ENCODE data around the gene SLC22A17. TPM values are rescaled to one million over a fixed set of nuclear protein-coding genes. Genes with fewer than 3 reads are reported as not detected.

SLC22A17 gene
- total RNA-seq, 1 donor from 2014 or later = 52.5 TPM

DNA sequence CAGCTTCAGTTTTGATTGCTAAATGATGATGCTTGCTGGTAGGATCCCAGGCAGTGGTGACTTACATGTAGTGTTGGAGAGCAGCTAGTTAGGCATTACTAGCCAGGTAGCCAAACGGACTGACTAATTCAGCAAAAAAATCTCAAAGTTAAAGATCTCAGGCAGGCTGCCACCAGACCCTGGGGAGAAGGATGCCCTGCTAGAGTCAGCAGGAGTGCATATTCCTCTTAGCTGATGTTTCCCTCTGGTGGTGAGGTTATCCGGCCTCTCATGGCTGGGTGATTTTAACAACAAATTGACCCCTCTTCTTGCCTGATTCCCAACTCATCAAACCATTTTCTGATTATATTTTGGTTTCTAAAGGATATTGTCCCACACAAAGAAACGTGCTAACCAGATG lies 9.5 kb upstream of the SLC22A17 start:
- Mint-ChIP-seq H3K27ac (no peak overlapping the region), H3K36me3 (peaks cover 17% of the 10 kb centered on the region), H3K4me3 (peak overlapping the region; percentile 55), H3K9me3 (no peaks in the 10 kb centered on the region), H3K4me1 (ENCODE audit: unreplicated experiment) (peaks cover 28% of the 10 kb centered on the region), H3K27me3 (peaks cover 6% of the 10 kb centered on the region)
- TF ChIP-seq, protein P1, sequence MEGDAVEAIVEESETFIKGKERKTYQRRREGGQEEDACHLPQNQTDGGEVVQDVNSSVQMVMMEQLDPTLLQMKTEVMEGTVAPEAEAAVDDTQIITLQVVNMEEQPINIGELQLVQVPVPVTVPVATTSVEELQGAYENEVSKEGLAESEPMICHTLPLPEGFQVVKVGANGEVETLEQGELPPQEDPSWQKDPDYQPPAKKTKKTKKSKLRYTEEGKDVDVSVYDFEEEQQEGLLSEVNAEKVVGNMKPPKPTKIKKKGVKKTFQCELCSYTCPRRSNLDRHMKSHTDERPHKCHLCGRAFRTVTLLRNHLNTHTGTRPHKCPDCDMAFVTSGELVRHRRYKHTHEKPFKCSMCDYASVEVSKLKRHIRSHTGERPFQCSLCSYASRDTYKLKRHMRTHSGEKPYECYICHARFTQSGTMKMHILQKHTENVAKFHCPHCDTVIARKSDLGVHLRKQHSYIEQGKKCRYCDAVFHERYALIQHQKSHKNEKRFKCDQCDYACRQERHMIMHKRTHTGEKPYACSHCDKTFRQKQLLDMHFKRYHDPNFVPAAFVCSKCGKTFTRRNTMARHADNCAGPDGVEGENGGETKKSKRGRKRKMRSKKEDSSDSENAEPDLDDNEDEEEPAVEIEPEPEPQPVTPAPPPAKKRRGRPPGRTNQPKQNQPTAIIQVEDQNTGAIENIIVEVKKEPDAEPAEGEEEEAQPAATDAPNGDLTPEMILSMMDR (conservative IDR thresholded peaks at IDR 0.05) = peak; percentile 53
- no peak for DNase-seq (ENCODE audit: extremely low spot score, unreplicated experiment)

- Mint-ChIP-seq H3K9me3 (no peaks in the 10 kb centered on the region), H3K27me3 (peaks cover 1% of the 10 kb centered on the region), H3K27ac (no peak overlapping the region), H3K4me3 (peak overlapping the region; percentile 63), H3K4me1 (ENCODE audit: unreplicated experiment) (peaks cover 24% of the 10 kb centered on the region), H3K36me3 (peaks cover 17% of the 10 kb centered on the region)
- DNase-seq (ENCODE audit: extremely low spot score, unreplicated experiment) = no peak
- TF ChIP-seq, protein P1 (conservative IDR thresholded peaks at IDR 0.05) = no peak
Observed at GRCh38 chr14:23361763-23362162, 9.1 kb upstream of the SLC22A17 start.

DNA sequence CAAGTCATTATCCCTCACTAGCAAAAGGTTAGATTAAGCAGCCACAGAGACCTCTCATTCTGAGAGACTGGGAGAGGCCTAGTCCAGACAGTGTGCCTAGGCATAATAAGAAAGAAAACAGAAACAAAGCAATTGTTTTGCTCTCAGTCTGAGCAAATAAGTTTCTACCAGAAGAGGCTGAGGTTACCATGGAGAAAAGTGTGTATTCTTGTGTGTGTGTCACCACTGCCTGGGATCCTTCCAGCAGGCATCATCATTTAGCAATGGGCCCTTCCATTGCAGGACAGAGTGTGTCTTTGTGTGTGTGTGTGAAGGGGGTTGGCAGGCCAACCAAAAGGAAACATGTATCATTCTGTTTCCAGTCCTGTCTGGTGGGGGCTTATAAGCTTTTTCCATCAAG lies 8.6 kb upstream of the SLC22A17 start:
- H3K4me1 Mint-ChIP-seq (ENCODE audit: unreplicated experiment) = peaks cover 21% of the 10 kb centered on the region
- peak overlapping the region; percentile 11 for H3K27ac Mint-ChIP-seq
- no peaks in the 10 kb centered on the region for H3K9me3 Mint-ChIP-seq
- DNase-seq (ENCODE audit: extremely low spot score, unreplicated experiment) = no peak
- H3K4me3 Mint-ChIP-seq = peak overlapping the region; percentile 63
- TF ChIP-seq, protein P1 (conservative IDR thresholded peaks at IDR 0.05) = no peak
- H3K36me3 Mint-ChIP-seq = peaks cover 20% of the 10 kb centered on the region
- H3K27me3 Mint-ChIP-seq = no peaks in the 10 kb centered on the region

GRCh38 chr14:23360496-23360895 lies 7.8 kb upstream of the SLC22A17 start:
- TF ChIP-seq, protein P1 (conservative IDR thresholded peaks at IDR 0.05) = no peak
- Mint-ChIP-seq H3K4me3 (no peak overlapping the region), H3K4me1 (ENCODE audit: unreplicated experiment) (peaks cover 21% of the 10 kb centered on the region), H3K27ac (no peak overlapping the region), H3K36me3 (peaks cover 24% of the 10 kb centered on the region), H3K27me3 (no peaks in the 10 kb centered on the region), H3K9me3 (no peaks in the 10 kb centered on the region)
- no peak for DNase-seq (ENCODE audit: extremely low spot score, unreplicated experiment)

DNA sequence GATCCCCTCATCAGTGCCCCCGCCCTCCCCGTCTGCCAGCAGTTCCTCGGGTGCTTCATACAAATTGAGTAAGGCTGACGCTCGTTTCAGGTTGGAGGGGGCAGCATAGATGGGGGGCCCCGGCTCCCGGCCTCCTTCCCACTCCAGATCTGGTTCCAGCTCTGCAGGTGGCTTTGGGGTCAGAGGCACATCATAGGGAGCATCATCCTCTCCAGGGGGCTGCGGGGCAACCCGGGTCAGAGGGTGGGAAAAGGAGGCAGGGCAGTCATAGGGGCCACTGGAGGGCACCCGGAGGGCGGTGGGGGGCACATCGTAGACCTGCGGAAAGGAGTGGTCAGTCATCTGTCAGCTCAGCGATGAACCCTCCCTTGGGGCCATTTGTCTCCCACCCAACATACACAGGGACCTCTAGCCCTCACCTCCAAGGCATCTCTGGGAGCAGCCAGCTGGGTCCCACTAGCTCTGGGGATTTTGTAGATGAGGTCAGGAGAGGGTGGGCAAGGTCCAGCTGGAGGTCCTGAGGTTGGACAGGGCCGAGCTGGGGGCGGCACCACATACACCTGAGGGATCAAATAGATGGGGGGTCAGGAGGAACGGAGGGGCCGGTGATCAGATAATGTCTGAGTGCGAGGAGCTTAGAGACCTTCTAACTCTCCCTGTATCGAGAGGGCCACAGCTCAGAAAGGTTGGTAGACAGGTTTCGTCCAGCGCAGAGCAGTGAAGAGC lies 7.2 kb upstream of the SLC22A17 start:
- no peak overlapping the region for H3K4me3 Mint-ChIP-seq
- no peaks in the 10 kb centered on the region for H3K9me3 Mint-ChIP-seq
- H3K36me3 Mint-ChIP-seq = peaks cover 24% of the 10 kb centered on the region
- DNase-seq (ENCODE audit: extremely low spot score, unreplicated experiment) = no peak
- no peaks in the 10 kb centered on the region for H3K27me3 Mint-ChIP-seq
- TF ChIP-seq, protein P1 (conservative IDR thresholded peaks at IDR 0.05) = no peak
- no peak overlapping the region for H3K27ac Mint-ChIP-seq
- H3K4me1 Mint-ChIP-seq (ENCODE audit: unreplicated experiment) = peaks cover 21% of the 10 kb centered on the region
